Epithelial cell of proximal tubule (primary cell): ENCODE data around the gene GAB1. TPM values are rescaled to one million over a fixed set of nuclear protein-coding genes. Genes with fewer than 3 reads are reported as not detected.

Source experiments
- DNase-seq: peaks from one replicate; pipeline ENCODE4 v3.0.0-alpha.2; 2011; ENCODE audit warnings: low read depth
- H3K4me3 ChIP-seq: 2 replicates; pipeline ENCODE4 v1.5.1; 2011; ENCODE audit warnings: low read depth, mild to moderate bottlenecking, low read length
- CTCF ChIP-seq: conservative IDR thresholded peaks from 2 replicates; pipeline ENCODE4 v1.5.1; 2012; ENCODE audit warnings: low read depth, mild to moderate bottlenecking, low read length
- total RNA-seq: library from RNA; depleted of rRNA; stranded (reverse); fragments of >200 nt; gene quantifications from 2 replicates; pipeline ENCODE4 v1.2.3, GENCODE V29; 2015

Gene GAB1
- total RNA-seq, 1 donor from 2014 or later = 12.2 TPM

- no peak overlapping the region for H3K4me3 ChIP-seq
- no peak for TF ChIP-seq CTCF
- DNase-seq = no peak
Observed at GRCh38 chr4:143364063-143364462, 27.4 kb downstream of the GAB1 start.

- no peak for TF ChIP-seq CTCF
Observed at GRCh38 chr4:143367863-143368262, 31.2 kb downstream of the GAB1 start.

GRCh38 chr4:143369552-143369951 lies 32.9 kb downstream of the GAB1 start:
- TF ChIP-seq CTCF = no peak

More at GRCh38 chr4:143367863-143368262, 31.2 kb downstream of the GAB1 start:
- H3K4me3 ChIP-seq = no peak overlapping the region
- no peak for DNase-seq

GRCh38 chr4:143372093-143372915 lies 35.6 kb downstream of the GAB1 start:
- H3K4me3 ChIP-seq = no peak overlapping the region
- no peak for DNase-seq
- no peak for TF ChIP-seq CTCF

More at GRCh38 chr4:143369552-143369951, 32.9 kb downstream of the GAB1 start:
- no peak overlapping the region for H3K4me3 ChIP-seq
- no peak for DNase-seq

GRCh38 chr4:143374255-143374654 lies 37.6 kb downstream of the GAB1 start:
- H3K4me3 ChIP-seq = no peak overlapping the region
- no peak for TF ChIP-seq CTCF
- DNase-seq = no peak

- DNase-seq = no peak
- no peak for TF ChIP-seq CTCF
- H3K4me3 ChIP-seq = no peak overlapping the region
Observed at GRCh38 chr4:143374771-143375170, 38.1 kb downstream of the GAB1 start.
